Neural cell (in vitro differentiated cells): ENCODE results near the gene APOM. TPM values are rescaled to one million over a fixed set of nuclear protein-coding genes. Genes with fewer than 3 reads are reported as not detected.

Source experiments
- H2AFZ ChIP-seq: fragments of 200-600, 300-800 bp; sonication (generic), shearing (Covaris generic); 2 replicates; pipeline ENCODE4 v1.6.0; 2014; ENCODE audit warnings: low read depth, mild to moderate bottlenecking, antibody characterized with exemption, low read length, moderate library complexity
- H3F3A ChIP-seq: fragments of 200-600 bp; shearing (Covaris generic); 2 replicates; pipeline ENCODE4 v1.6.1; 2016; ENCODE audit warnings: mild to moderate bottlenecking, moderate library complexity, mixed read lengths, antibody characterized with exemption, low read length; ENCODE audit not compliant: insufficient read depth, poor library complexity, severe bottlenecking
- H3K27ac ChIP-seq: fragments of 200-600, 300-800 bp; sonication (generic), shearing (Covaris generic); 2 replicates; pipeline ENCODE4 v1.5.1; 2014; ENCODE audit warnings: mild to moderate bottlenecking, low read length, moderate library complexity
- H3K27me3 ChIP-seq: fragments of 300-800, 200-600 bp; sonication (generic), shearing (Covaris generic); 2 replicates; pipeline ENCODE4 v1.6.0; 2014; ENCODE audit warnings: mild to moderate bottlenecking, low read depth, low read length, moderate library complexity; ENCODE audit not compliant: insufficient read depth
- H3K36me3 ChIP-seq: fragments of 300-800, 200-600 bp; sonication (generic), shearing (Covaris generic); 2 replicates; pipeline ENCODE4 v1.5.1; 2014; ENCODE audit warnings: mild to moderate bottlenecking, antibody characterized with exemption, low read length, moderate library complexity; ENCODE audit not compliant: insufficient read depth
- H3K4me2 ChIP-seq: fragments of 300-800, 200-600 bp; sonication (generic), shearing (Covaris generic); 2 replicates; pipeline ENCODE4 v1.6.0; 2014; ENCODE audit warnings: mild to moderate bottlenecking, low read length
- H3K4me3 ChIP-seq: fragments of 300-800, 200-600 bp; sonication (generic), shearing (Covaris generic); 2 replicates; pipeline ENCODE4 v1.5.1; 2014; ENCODE audit warnings: mild to moderate bottlenecking, low read length, moderate library complexity
- H3K79me2 ChIP-seq: fragments of 200-600 bp; shearing (Covaris generic); replicated peaks from 2 replicates; pipeline ENCODE4 v1.6.0; 2014; ENCODE audit warnings: mild to moderate bottlenecking, low read length, moderate library complexity; ENCODE audit not compliant: insufficient read depth
- H3K9ac ChIP-seq: fragments of 300-800, 200-600 bp; sonication (generic), shearing (Covaris generic); 2 replicates; pipeline ENCODE4 v1.6.1; 2016; ENCODE audit warnings: mild to moderate bottlenecking, low read length, mixed read lengths
- H3K9me2 ChIP-seq: fragments of 200-600 bp; shearing (Covaris generic); 2 replicates; pipeline ENCODE4 v1.6.1; 2016; ENCODE audit warnings: mild to moderate bottlenecking, low read length, mixed read lengths; ENCODE audit not compliant: insufficient read depth
- H3K9me3 ChIP-seq: fragments of 200-600, 300-800 bp; sonication (generic), shearing (Covaris generic); 2 replicates; pipeline ENCODE4 v1.6.1; 2016; ENCODE audit warnings: mild to moderate bottlenecking, mixed run types, low read length, moderate library complexity, mixed read lengths
- H4K20me1 ChIP-seq: fragments of 200-600 bp; shearing (Covaris generic); 2 replicates; pipeline ENCODE4 v1.6.1; 2016; ENCODE audit warnings: mild to moderate bottlenecking, mixed run types; ENCODE audit not compliant: insufficient read depth
- EP300 ChIP-seq: fragments of 450-650 bp; conservative IDR thresholded peaks from 2 replicates; pipeline ENCODE4 v1.6.1; 2014; ENCODE audit warnings: antibody characterized with exemption, mild to moderate bottlenecking, moderate library complexity; ENCODE audit not compliant: poor library complexity, severe bottlenecking
- EZH2 ChIP-seq: fragments of 200-600, 300-800 bp; shearing (Covaris generic), sonication (generic); IDR thresholded peaks from 2 replicates; pipeline ENCODE4 v1.6.1; 2014; ENCODE audit warnings: antibody characterized with exemption, low read length, borderline replicate concordance, mild to moderate bottlenecking; ENCODE audit not compliant: insufficient read depth, poor library complexity, severe bottlenecking
- MXI1 ChIP-seq: fragments of 450-650 bp; conservative IDR thresholded peaks from 2 replicates; pipeline ENCODE4 v1.6.1; 2014; ENCODE audit warnings: antibody characterized with exemption, mild to moderate bottlenecking; ENCODE audit not compliant: poor library complexity, severe bottlenecking
- POLR2AphosphoS5 ChIP-seq: IDR thresholded peaks from 2 replicates; pipeline ENCODE4 v1.6.1; 2012
- RAD21 ChIP-seq: fragments of 450-650 bp; conservative IDR thresholded peaks from 2 replicates; pipeline ENCODE4 v1.6.1; 2014; ENCODE audit warnings: antibody characterized with exemption, mild to moderate bottlenecking, moderate library complexity
- SMC3 ChIP-seq: fragments of 450-650 bp; conservative IDR thresholded peaks from 2 replicates; pipeline ENCODE4 v1.6.1; 2014; ENCODE audit warnings: antibody characterized with exemption, mild to moderate bottlenecking, moderate library complexity; ENCODE audit not compliant: poor library complexity
- TAF1 ChIP-seq: IDR thresholded peaks from 2 replicates; pipeline ENCODE4 v1.6.1; 2012; ENCODE audit warnings: low read depth
- polyA plus RNA-seq: library from polyadenylated mRNA; depleted of rRNA; stranded (reverse); fragments of >200 nt; gene quantifications from 2 replicates; pipeline ENCODE4 v1.2.3, GENCODE V29; 2014
- TF ChIP-seq, protein P1 (sequence below): IDR thresholded peaks from 2 replicates; pipeline ENCODE4 v1.6.1; 2012; ENCODE audit warnings: borderline replicate concordance
- TF ChIP-seq, protein P2 (sequence below): fragments of 450-650 bp; IDR thresholded peaks from 2 replicates; pipeline ENCODE4 v1.5.1; 2014; ENCODE audit warnings: antibody characterized with exemption, mild to moderate bottlenecking, moderate library complexity; ENCODE audit not compliant: poor library complexity, severe bottlenecking

The APOM gene
- polyA plus RNA-seq, 1 donor from 2014 or later: 4.4 TPM

DNA sequence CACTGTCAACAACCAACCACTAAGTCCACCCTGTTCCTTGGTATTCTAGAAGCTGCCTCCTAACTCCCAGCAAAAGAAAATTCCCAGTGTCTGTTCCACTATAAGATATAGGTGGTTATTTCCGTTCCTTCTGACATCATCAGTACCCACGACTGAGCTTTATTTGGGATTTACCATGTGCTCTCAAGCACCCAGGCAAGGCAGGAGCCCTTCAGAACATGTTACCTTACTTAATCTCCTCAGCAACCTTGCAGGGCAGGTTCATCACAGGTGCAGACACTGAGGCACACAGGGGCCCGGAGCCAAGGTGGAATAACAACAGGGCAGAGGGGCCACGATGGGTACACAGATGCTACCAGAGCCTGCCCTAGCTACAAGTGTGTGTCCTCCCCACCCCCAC is 36.7 kb downstream of the APOM start:
- Histone ChIP-seq H4K20me1 (no peaks in the 10 kb centered on the region), H3K36me3 (no peaks in the 10 kb centered on the region)

DNA sequence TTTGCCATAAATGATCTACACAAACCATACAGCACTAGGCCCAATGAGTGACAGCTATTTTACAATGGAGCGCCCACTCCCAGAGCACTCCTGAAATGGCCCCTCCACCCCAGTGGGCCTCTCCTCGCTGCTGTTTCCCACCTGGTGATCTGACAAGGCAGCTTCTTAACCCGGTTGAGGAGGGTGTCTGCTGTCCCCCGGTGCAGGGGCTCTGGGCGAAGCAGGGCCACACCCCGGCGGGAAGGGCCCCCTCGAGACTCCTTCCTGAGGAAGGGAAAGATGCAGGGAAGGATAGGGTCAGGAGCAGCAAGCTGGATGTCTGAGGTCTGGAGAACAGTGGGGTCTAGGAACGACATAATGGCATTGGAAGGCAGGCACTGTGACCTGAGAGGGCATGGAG is 37.2 kb downstream of the APOM start:
- Histone ChIP-seq H3K4me2 (no peak overlapping the region), H4K20me1 (no peaks in the 10 kb centered on the region), H3K27me3 (no peaks in the 10 kb centered on the region), H3K27ac (no peak overlapping the region), H3K9me2 (no peaks in the 10 kb centered on the region), H3F3A (no peaks in the 10 kb centered on the region), H3K79me2 (no peaks in the 10 kb centered on the region), H3K9me3 (no peaks in the 10 kb centered on the region), H2AFZ (no peak overlapping the region), H3K4me3 (no peak overlapping the region), H3K9ac (no peak overlapping the region), H3K36me3 (no peaks in the 10 kb centered on the region)
- TF ChIP-seq RAD21: no peak
- TF ChIP-seq MXI1: no peak
- TF ChIP-seq, protein P1, sequence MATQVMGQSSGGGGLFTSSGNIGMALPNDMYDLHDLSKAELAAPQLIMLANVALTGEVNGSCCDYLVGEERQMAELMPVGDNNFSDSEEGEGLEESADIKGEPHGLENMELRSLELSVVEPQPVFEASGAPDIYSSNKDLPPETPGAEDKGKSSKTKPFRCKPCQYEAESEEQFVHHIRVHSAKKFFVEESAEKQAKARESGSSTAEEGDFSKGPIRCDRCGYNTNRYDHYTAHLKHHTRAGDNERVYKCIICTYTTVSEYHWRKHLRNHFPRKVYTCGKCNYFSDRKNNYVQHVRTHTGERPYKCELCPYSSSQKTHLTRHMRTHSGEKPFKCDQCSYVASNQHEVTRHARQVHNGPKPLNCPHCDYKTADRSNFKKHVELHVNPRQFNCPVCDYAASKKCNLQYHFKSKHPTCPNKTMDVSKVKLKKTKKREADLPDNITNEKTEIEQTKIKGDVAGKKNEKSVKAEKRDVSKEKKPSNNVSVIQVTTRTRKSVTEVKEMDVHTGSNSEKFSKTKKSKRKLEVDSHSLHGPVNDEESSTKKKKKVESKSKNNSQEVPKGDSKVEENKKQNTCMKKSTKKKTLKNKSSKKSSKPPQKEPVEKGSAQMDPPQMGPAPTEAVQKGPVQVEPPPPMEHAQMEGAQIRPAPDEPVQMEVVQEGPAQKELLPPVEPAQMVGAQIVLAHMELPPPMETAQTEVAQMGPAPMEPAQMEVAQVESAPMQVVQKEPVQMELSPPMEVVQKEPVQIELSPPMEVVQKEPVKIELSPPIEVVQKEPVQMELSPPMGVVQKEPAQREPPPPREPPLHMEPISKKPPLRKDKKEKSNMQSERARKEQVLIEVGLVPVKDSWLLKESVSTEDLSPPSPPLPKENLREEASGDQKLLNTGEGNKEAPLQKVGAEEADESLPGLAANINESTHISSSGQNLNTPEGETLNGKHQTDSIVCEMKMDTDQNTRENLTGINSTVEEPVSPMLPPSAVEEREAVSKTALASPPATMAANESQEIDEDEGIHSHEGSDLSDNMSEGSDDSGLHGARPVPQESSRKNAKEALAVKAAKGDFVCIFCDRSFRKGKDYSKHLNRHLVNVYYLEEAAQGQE: no peak
- TF ChIP-seq SMC3: no peak
- TF ChIP-seq TAF1: no peak
- no peak for TF ChIP-seq EZH2
- no peak for TF ChIP-seq EP300
- TF ChIP-seq, protein P2, sequence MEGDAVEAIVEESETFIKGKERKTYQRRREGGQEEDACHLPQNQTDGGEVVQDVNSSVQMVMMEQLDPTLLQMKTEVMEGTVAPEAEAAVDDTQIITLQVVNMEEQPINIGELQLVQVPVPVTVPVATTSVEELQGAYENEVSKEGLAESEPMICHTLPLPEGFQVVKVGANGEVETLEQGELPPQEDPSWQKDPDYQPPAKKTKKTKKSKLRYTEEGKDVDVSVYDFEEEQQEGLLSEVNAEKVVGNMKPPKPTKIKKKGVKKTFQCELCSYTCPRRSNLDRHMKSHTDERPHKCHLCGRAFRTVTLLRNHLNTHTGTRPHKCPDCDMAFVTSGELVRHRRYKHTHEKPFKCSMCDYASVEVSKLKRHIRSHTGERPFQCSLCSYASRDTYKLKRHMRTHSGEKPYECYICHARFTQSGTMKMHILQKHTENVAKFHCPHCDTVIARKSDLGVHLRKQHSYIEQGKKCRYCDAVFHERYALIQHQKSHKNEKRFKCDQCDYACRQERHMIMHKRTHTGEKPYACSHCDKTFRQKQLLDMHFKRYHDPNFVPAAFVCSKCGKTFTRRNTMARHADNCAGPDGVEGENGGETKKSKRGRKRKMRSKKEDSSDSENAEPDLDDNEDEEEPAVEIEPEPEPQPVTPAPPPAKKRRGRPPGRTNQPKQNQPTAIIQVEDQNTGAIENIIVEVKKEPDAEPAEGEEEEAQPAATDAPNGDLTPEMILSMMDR: no peak
- no peak for TF ChIP-seq POLR2AphosphoS5

More for the DNA sequence above, 36.7 kb downstream of the APOM start:
- Histone ChIP-seq H2AFZ (no peak overlapping the region), H3F3A (no peaks in the 10 kb centered on the region), H3K27me3 (no peaks in the 10 kb centered on the region), H3K9me3 (no peaks in the 10 kb centered on the region), H3K9ac (no peak overlapping the region), H3K4me3 (no peak overlapping the region), H3K79me2 (no peaks in the 10 kb centered on the region), H3K27ac (no peak overlapping the region), H3K9me2 (no peaks in the 10 kb centered on the region), H3K4me2 (no peak overlapping the region)
- TF ChIP-seq EP300: no peak
- no peak for TF ChIP-seq POLR2AphosphoS5
- TF ChIP-seq, protein P2: no peak
- no peak for TF ChIP-seq MXI1
- TF ChIP-seq TAF1: no peak
- TF ChIP-seq RAD21: no peak
- TF ChIP-seq, protein P1: no peak
- no peak for TF ChIP-seq SMC3
- TF ChIP-seq EZH2: no peak
